Esophagus muscularis mucosa (tissue), 4 donors: ENCODE results near the gene FCER2. TPM values are rescaled to one million over a fixed set of nuclear protein-coding genes. Genes with fewer than 3 reads are reported as not detected.
A peak's percentile ranks its signal among the peaks of the same experiment; 100 is the strongest.

Experiments
- DNase-seq: peaks from one replicate; pipeline ENCODE4 v3.0.0-alpha.2; 2017; ENCODE audit errors: extremely low spot score
- H3K27ac ChIP-seq, 4 donors: fragments of 200-600 bp; sonication (generic); replicated peaks in 1 of 4; 1 replicate in 3 of 4; 2 replicates in 1 of 4; pipeline ENCODE4 v1.5.1; 2016 to 2019; ENCODE audit warnings: mild to moderate bottlenecking in 1 of 4
- H3K27me3 ChIP-seq, 4 donors: fragments of 200-600 bp; sonication (generic); one replicate each; pipeline versions ENCODE4 v1.5.1 to v1.6.0; 2016 to 2019
- H3K36me3 ChIP-seq, 4 donors: fragments of 200-600 bp; sonication (generic); one replicate each; pipeline ENCODE4 v1.5.1; 2016 to 2019
- H3K4me1 ChIP-seq, 4 donors: fragments of 200-600 bp; sonication (generic); one replicate each; pipeline ENCODE4 v1.5.1; 2016 to 2019
- H3K4me3 ChIP-seq, 4 donors: fragments of 200-600 bp; sonication (generic); 1 replicate in 2 of 4; 2 replicates in 2 of 4; pipeline ENCODE4 v1.5.1; 2016 to 2019; ENCODE audit warnings: mild to moderate bottlenecking in 4 of 4, moderate library complexity in 1 of 4
- H3K9me3 ChIP-seq, 4 donors: fragments of 200-600 bp; sonication (generic); 1 replicate in 3 of 4; 2 replicates in 1 of 4; pipeline ENCODE4 v1.5.1; 2016 to 2019
- CTCF ChIP-seq, 3 experiments: fragments of 200-600 bp in 2 of 3; fragments of 450-650 bp in 1 of 3; sonication (generic) in 2 of 3; IDR thresholded peaks; one replicate each; pipeline ENCODE4 v1.5.1; 2017 to 2019; ENCODE audit warnings: antibody characterized with exemption in 3 of 3, mild to moderate bottlenecking in 2 of 3, moderate library complexity in 1 of 3
- EP300 ChIP-seq: sonication (generic); formaldehyde crosslinking; IDR thresholded peaks from one replicate; pipeline ENCODE4 v1.6.1; 2017; ENCODE audit warnings: antibody characterized with exemption
- POLR2A ChIP-seq: fragments of 450-650 bp; IDR thresholded peaks from one replicate; pipeline ENCODE4 v1.6.1; 2017; ENCODE audit warnings: antibody characterized with exemption, moderate library complexity, mild to moderate bottlenecking, low read depth
- POLR2AphosphoS5 ChIP-seq, 2 donors: sonication (generic); formaldehyde crosslinking; IDR thresholded peaks; one replicate each; pipeline ENCODE4 v1.6.1; 2017; ENCODE audit warnings: antibody characterized with exemption in 2 of 2
- WGBS: methylation state at CpG from one replicate; pipeline ENCODE4 v1.1.5; 2018; 5-methylcytosine and 5-hydroxymethylcytosine counted together
- intact Hi-C: fragments of 100-400 bp; cut with DNase I; formaldehyde crosslinking; loops from one replicate; pipeline ENCODE4 v1.15.1; 2023
- total RNA-seq, 4 donors: library from RNA; depleted of rRNA; stranded (reverse); fragments of >200 nt; gene quantifications; one replicate each; pipeline versions ENCODE4 v1.1.0 to v1.2.1, GENCODE V29; 2016

FCER2 gene
- total RNA-seq, 4 donors from 2014 or later, result 0.29 TPM; not detected in 3

GRCh38 chr19:7682175-7682855 lies 19.6 kb downstream of the FCER2 start:
- intact Hi-C loops, result loop anchor here (5.0 to 10.0 kb wide), 2 partner anchors 112 to 330 kb away; no protein-coding TSS in a partner anchor
- peak overlapping the region in 3 of 4 donors; percentile 81 to 90 (median 88) for H3K27ac ChIP-seq
- 94% methylated on average over 10 of the region's 74 CpGs for WGBS
- peak overlapping the region; percentile 75 to 100 (median 88) for H3K4me3 ChIP-seq
- peaks cover 0 to 36% (median 27%) of the 10 kb centered on the region in 4 donors for H3K36me3 ChIP-seq
- H3K27me3 ChIP-seq, result peaks cover 0 to 30% (median 0%) of the 10 kb centered on the region in 4 donors
- no peak for DNase-seq
- TF ChIP-seq POLR2A (no peak), CTCF (IDR thresholded peaks at IDR 0.05) (no peak), POLR2AphosphoS5 (IDR thresholded peaks at IDR 0.05) (no peak), EP300 (no peak)
- peaks cover 10 to 29% (median 22%) of the 10 kb centered on the region in 4 donors for H3K4me1 ChIP-seq
- H3K9me3 ChIP-seq, result no peaks in the 10 kb centered on the region

- H3K4me1 ChIP-seq, result peaks cover 10 to 29% (median 22%) of the 10 kb centered on the region in 4 donors
- WGBS, result under 1% methylated on average over 28 of the region's 43 CpGs
- H3K27me3 ChIP-seq, result peaks cover 0 to 38% (median 1%) of the 10 kb centered on the region in 4 donors
- peaks cover 0 to 36% (median 27%) of the 10 kb centered on the region in 4 donors for H3K36me3 ChIP-seq
- H3K9me3 ChIP-seq, result no peaks in the 10 kb centered on the region
- peak overlapping the region; percentile 75 to 100 (median 88) for H3K4me3 ChIP-seq
- peak; percentile 95 for DNase-seq
- TF ChIP-seq CTCF (IDR thresholded peaks at IDR 0.05) (peak; percentile 36 to 55 (median 41)), EP300 (no peak), POLR2AphosphoS5 (IDR thresholded peaks at IDR 0.05) (peak in 1 of 2 donors; percentile 53), POLR2A (no peak)
- intact Hi-C loops, result loop anchor here (1.0 to 10.0 kb wide), 3 partner anchors 29 to 329 kb away; no protein-coding TSS in a partner anchor
- peak overlapping the region; percentile 78 to 90 (median 84) for H3K27ac ChIP-seq
These were observed 20.4 kb downstream of the FCER2 start for GRCh38 chr19:7681340-7682174.

- Histone ChIP-seq H3K4me3 (peak within 1 kb of the TSS; percentile 75 to 100 (median 88)), H3K36me3 (peaks cover 0 to 36% (median 27%) of the 10 kb centered on the region in 4 donors), H3K27ac (peak within 1 kb of the TSS; percentile 78 to 90 (median 84)), H3K4me1 (peaks cover 10 to 29% (median 22%) of the 10 kb centered on the region in 4 donors), H3K9me3 (no peaks in the 10 kb centered on the region), H3K27me3 (peaks cover 0 to 46% (median 3%) of the 10 kb centered on the region in 4 donors)
- peak; percentile 99 to 100 (median 99) for TF ChIP-seq CTCF (IDR thresholded peaks at IDR 0.05)
- TF ChIP-seq EP300, result no peak
- no peak for TF ChIP-seq POLR2A
- peak; percentile 75 to 84 for TF ChIP-seq POLR2AphosphoS5 (IDR thresholded peaks at IDR 0.05)
- no peak for DNase-seq
- 0% methylated on average over 2 of the region's 79 CpGs for WGBS
- intact Hi-C loops, result loop anchor here (1.0 to 10.0 kb wide), 3 partner anchors 28 to 328 kb away; no protein-coding TSS in a partner anchor
These were observed 21.2 kb downstream of the FCER2 start, which contains the start of gene TRAPPC5 for GRCh38 chr19:7680606-7681339. TSS of gene TRAPPC5 (plus strand) at chr19:7680833. CDS start at chr19:7682254, 1,421 bp downstream.
